Epithelial cell of proximal tubule (primary cell): Measurements from ENCODE around the gene SLC35G6. TPM values are rescaled to one million over a fixed set of nuclear protein-coding genes. Genes with fewer than 3 reads are reported as not detected.
"Not testable (repeated sequence)": the region's sequence is repeated elsewhere in the genome, so short reads cannot be mapped to it uniquely, and the experiment has no call there.

ENCODE experiments used
- DNase-seq: peaks from one replicate; pipeline ENCODE4 v3.0.0-alpha.2; 2011; ENCODE audit warnings: low read depth
- H3K4me3 ChIP-seq: 2 replicates; pipeline ENCODE4 v1.5.1; 2011; ENCODE audit warnings: low read depth, mild to moderate bottlenecking, low read length
- CTCF ChIP-seq: conservative IDR thresholded peaks from 2 replicates; pipeline ENCODE4 v1.5.1; 2012; ENCODE audit warnings: low read depth, mild to moderate bottlenecking, low read length
- total RNA-seq: library from RNA; depleted of rRNA; stranded (reverse); fragments of >200 nt; gene quantifications from 2 replicates; pipeline ENCODE4 v1.2.3, GENCODE V29; 2015

SLC35G6 gene
- not detected in 2 replicates for total RNA-seq

- not testable (repeated sequence) for H3K4me3 ChIP-seq
These were observed at the start of gene SLC35G6 for GRCh38 chr17:7481275-7481674. Gene SLC35G6, plus strand, starts transcription at chr17:7481446. Its CDS starts 71 bp downstream, at chr17:7481517.

DNA sequence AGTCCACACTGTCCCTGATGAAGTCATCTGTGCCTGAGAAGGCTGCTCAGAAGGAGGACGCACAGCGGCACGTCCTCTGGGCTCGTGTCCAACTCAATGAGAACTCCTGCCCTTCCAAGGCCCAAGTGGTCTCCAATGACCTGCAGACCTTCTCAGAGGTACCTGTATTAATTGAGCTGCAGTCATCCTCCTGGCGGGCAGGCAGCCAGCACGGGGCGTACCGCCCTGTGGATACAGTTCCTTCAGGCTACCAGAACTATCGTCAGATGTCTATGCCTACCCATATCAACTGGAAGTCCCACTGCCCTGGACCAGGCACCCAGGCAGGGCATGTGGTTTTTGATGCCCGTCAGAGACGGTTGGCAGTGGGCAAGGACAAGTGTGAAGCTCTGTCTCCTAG, 49.0 kb upstream of the SLC35G6 start:
- no peak for DNase-seq
- no peak for TF ChIP-seq CTCF
- no peak overlapping the region for H3K4me3 ChIP-seq

More at GRCh38 chr17:7481275-7481674, at the start of gene SLC35G6:
- DNase-seq: not testable (repeated sequence)

DNA sequence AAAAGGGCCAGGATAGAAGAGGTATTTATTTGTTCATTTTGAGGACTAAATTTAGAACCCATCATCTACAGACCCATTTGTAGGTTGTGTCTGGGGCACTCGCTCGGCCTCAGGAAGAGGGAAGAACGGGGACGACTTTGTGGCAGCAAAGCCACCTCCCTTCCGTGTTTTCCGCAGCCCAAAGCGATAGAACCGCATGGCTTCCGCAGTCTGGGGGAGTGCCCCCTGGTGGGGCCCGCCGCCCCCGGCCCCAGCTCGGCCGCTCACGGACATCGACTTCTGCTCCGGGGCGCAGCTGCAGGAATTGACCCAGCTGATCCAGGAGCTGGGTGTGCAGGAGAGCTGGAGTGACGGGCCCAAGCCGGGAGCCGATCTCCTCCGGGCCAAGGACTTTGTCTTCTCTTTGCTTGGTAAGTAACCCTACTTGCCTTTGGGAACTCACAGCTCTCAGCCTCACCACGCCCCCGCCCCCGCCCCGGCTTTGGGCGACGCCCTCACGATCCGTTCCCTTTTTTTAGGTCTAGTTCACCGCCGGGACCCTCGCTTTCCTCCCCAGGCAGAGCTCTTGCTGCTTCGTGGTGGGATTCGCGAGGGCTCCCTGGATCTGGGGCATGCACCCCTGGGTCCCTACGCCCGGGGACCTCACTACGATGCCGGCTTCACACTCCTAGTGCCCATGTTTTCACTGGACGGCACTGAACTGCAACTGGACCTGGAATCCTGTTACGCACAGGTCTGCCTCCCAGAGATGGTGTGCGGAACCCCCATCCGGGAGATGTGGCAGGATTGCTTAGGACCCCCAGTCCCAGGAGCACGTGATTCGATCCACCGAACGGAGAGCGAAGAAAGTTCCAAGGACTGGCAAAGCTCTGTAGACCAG, 45.3 kb upstream of the SLC35G6 start:
- peak; percentile 36 for TF ChIP-seq CTCF
- DNase-seq: no peak
- peak overlapping the region; percentile 75 for H3K4me3 ChIP-seq

GRCh38 chr17:7436556-7437368, 44.5 kb upstream of the SLC35G6 start:
- peak; percentile 78 for TF ChIP-seq CTCF
- DNase-seq: no peak
- peak overlapping the region; percentile 75 for H3K4me3 ChIP-seq

DNA sequence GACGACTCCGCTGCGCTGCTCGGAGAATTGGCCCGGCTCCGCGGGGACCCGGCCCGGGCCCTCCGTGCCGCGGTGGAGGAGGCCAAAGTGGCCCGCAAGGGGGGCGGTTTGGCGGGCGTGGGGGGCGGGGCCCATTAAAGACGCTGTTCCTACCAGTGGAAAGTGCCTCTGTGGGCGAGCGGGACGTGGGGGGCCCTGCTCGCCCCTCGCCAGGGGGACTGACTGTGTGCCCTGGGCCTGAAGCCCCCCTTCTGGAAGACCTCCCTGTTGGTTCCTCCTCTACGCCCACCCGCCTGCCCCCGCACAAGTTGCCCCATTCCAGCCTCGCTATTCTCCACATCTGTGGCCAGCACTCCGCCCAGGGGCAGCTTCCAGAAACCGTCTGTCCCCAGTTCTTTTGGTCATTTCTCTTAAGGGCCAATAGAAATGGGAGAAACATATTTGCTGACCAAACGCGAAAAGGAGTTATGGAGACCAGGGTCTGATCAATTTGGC, 43.8 kb upstream of the SLC35G6 start:
- no peak for DNase-seq
- peak overlapping the region; percentile 75 for H3K4me3 ChIP-seq
- no peak for TF ChIP-seq CTCF

DNA sequence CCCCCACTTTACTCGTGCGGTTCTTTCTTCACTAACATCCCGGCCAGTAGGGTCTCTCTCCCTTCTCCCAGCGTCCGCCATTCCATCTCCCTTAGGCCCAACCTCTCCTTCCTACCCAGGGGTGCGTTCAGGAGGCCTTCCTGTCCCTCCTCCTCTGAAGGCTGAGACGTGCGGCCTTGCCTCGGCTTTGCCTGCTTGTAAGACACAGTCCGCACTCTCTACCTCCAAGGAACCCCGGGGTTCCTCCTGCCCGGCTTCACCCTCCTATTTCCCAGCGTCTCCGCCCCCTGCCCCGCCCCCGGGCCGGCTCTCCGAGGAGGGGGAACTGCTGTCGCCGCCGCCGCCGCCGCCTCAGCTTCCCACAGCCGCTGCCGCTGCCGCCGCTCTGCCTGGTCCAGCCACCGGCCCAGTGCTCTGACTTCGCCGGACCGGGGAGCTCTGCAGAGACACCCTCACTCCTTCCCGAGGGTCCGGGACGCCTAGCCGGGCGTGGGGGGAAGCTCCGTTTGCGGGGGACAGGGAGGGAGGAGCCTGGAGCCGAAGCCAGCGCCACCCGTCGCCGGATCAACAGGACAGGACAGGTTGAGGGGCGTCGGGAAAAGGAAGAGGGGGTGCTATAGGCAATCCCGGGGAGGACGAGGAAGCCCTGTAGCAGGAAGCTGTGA, 43.2 kb upstream of the SLC35G6 start:
- peak overlapping the region; percentile 75 for H3K4me3 ChIP-seq
- no peak for DNase-seq
- TF ChIP-seq CTCF: no peak
